GM10266 (cell line): ENCODE data around the gene MRNIP.
A peak's percentile ranks its signal among the peaks of the same experiment; 100 is the strongest.

Experiments used
- DNase-seq: peaks from one replicate; pipeline ENCODE4 v3.0.0; 2012; ENCODE audit errors: extremely low spot score
- CTCF ChIP-seq: IDR thresholded peaks from 2 replicates; pipeline ENCODE4 v1.5.1; 2012; ENCODE audit warnings: mild to moderate bottlenecking, low read depth; ENCODE audit not compliant: control insufficient read depth, insufficient read depth; ENCODE audit errors: missing control alignments

Gene MRNIP

GRCh38 chr5:179866241-179867078, 7.8 kb upstream of the MRNIP start:
- peak; percentile 58 for DNase-seq
- peak; percentile 16 for TF ChIP-seq CTCF

GRCh38 chr5:179865491-179866240, 7.0 kb upstream of the MRNIP start:
- no peak for TF ChIP-seq CTCF
- DNase-seq, result no peak

- DNase-seq, result no peak
- no peak for TF ChIP-seq CTCF
These were observed 6.1 kb upstream of the MRNIP start for GRCh38 chr5:179864686-179865085.

- DNase-seq, result no peak
These were observed 5.0 kb upstream of the MRNIP start for GRCh38 chr5:179863449-179864085.

GRCh38 chr5:179862891-179863290, 4.3 kb upstream of the MRNIP start:
- no peak for TF ChIP-seq CTCF
- DNase-seq, result no peak

More at GRCh38 chr5:179863449-179864085, 5.0 kb upstream of the MRNIP start:
- TF ChIP-seq CTCF, result no peak

- DNase-seq, result no peak
- no peak for TF ChIP-seq CTCF
These were observed 3.7 kb upstream of the MRNIP start for GRCh38 chr5:179862296-179862695.
